K562 (cell line): ENCODE data around the gene RASL12. TPM values are rescaled to one million over a fixed set of nuclear protein-coding genes. Genes with fewer than 3 reads are reported as not detected.

Experiments used
- ATAC-seq: fragments of 200-7000 bp; cut with Tn5 transposase; 3 replicates; pipeline ENCODE4 v1.9.1; 2020; ENCODE audit warnings: moderate library complexity
- BruUV-seq: library from RNA; stranded (reverse); fragments of 400-500 nt; replicated peaks from 2 replicates; lab custom pipeline; 2021; lab: Mats Ljungman, UMichigan
- CTCF ChIA-PET: fragments of 300-600 bp; formaldehyde crosslinking; extraction: SDS; loops from one replicate; lab custom pipeline; 2021; ENCODE audit warnings: low intra/inter-chr PET ratio; lab: Yijun Ruan, JAX
- POLR2A ChIA-PET: fragments of 300-600, 350-650 bp; sonication (Branson Sonifier 250); formaldehyde crosslinking; extraction: SDS; loops from one replicate; lab custom pipeline; 2021; ENCODE audit warnings: antibody characterized with exemption, inconsistent platforms; lab: Yijun Ruan, JAX
- DNase-seq, 4 experiments: peaks; one replicate each; pipeline versions ENCODE4 v3.0.0 to v3.0.0-alpha.2; 2011 to 2018; ENCODE audit warnings: low spot score in 3 of 4, mixed read lengths in 3 of 4; ENCODE audit errors: extremely low read depth in 1 of 4
- FAIRE-seq: peaks from 2 replicates; lab custom pipeline; 2011; peaks lifted over from hg19 to GRCh38; lab: Jason Lieb, UNC
- H2AFZ ChIP-seq: 2 replicates; pipeline ENCODE4 v1.6.0; 2011; ENCODE audit warnings: low read depth, low read length, control low read depth, inconsistent platforms
- H3K27ac ChIP-seq: fragments of 200-600 bp; 3 replicates; pipeline ENCODE4 v1.8.0; 2011; ENCODE audit warnings: low read depth, mild to moderate bottlenecking, control low read depth, inconsistent platforms, low read length, moderate library complexity, mixed read lengths; ENCODE audit errors: extremely low read depth
- H3K27me3 ChIP-seq, 2 experiments: fragments of 300-600 bp in 1 of 2; 2 replicates in 1 of 2; 3 replicates in 1 of 2; pipeline versions ENCODE4 v1.6.0 to v1.8.0; 2011; ENCODE audit warnings: inconsistent platforms in 2 of 2, low read length in 2 of 2, mild to moderate bottlenecking in 1 of 2, mixed read lengths in 1 of 2, moderate library complexity in 1 of 2; ENCODE audit not compliant: control insufficient read depth in 2 of 2, insufficient read depth in 2 of 2
- H3K36me3 ChIP-seq: fragments of 300-600 bp; 3 replicates; pipeline ENCODE4 v1.8.0; 2011; ENCODE audit warnings: mild to moderate bottlenecking, low read length, inconsistent platforms; ENCODE audit not compliant: control insufficient read depth, insufficient read depth
- H3K4me1 ChIP-seq, 2 experiments: fragments of 200-600 bp in 1 of 2; replicated peaks in 1 of 2; 2 replicates in 1 of 2; 3 replicates in 1 of 2; pipeline versions ENCODE4 v1.5.1 to v1.8.0; 2011; ENCODE audit warnings: inconsistent platforms in 2 of 2, low read length in 2 of 2, mild to moderate bottlenecking in 1 of 2, mixed read lengths in 1 of 2, moderate library complexity in 1 of 2; ENCODE audit not compliant: control insufficient read depth in 2 of 2, insufficient read depth in 2 of 2
- H3K4me2 ChIP-seq: 2 replicates; pipeline ENCODE4 v1.6.1; 2011; ENCODE audit warnings: low read length, control low read depth, inconsistent platforms, mixed read lengths; ENCODE audit not compliant: insufficient read depth
- H3K4me3 ChIP-seq: fragments of 200-600 bp; sonication (generic), shearing (Covaris generic); 2 replicates; pipeline ENCODE4 v1.5.1; 2016; ENCODE audit warnings: control low read depth, inconsistent platforms
- H3K79me2 ChIP-seq: fragments of 200-600 bp; 3 replicates; pipeline ENCODE4 v1.8.0; 2011; ENCODE audit warnings: low read length, inconsistent platforms; ENCODE audit not compliant: control insufficient read depth, insufficient read depth
- H3K9ac ChIP-seq, 2 experiments: 2 replicates each; pipeline versions ENCODE4 v1.6.0 to v1.6.1; 2011; ENCODE audit warnings: low read depth in 2 of 2, low read length in 2 of 2, control low read depth in 1 of 2, inconsistent platforms in 1 of 2, mild to moderate bottlenecking in 1 of 2, mixed read lengths in 1 of 2; ENCODE audit not compliant: insufficient read depth in 1 of 2
- H3K9me1 ChIP-seq: one replicate; pipeline ENCODE4 v1.6.0; 2011; ENCODE audit warnings: inconsistent platforms, mild to moderate bottlenecking, low read length, moderate library complexity; ENCODE audit not compliant: control insufficient read depth, insufficient read depth
- H3K9me3 ChIP-seq: replicated peaks from 2 replicates; pipeline ENCODE4 v1.5.1; 2011; ENCODE audit warnings: low read depth, low read length, inconsistent platforms; ENCODE audit not compliant: control insufficient read depth, insufficient read depth
- H4K20me1 ChIP-seq: replicated peaks from 2 replicates; pipeline ENCODE4 v1.6.1; 2011; ENCODE audit warnings: low read length, inconsistent platforms, mixed read lengths; ENCODE audit not compliant: control insufficient read depth, insufficient read depth
- CEBPB ChIP-seq: fragments of 450-650 bp; IDR thresholded peaks from 2 replicates; pipeline ENCODE4 v1.6.1; 2016; ENCODE audit warnings: missing genetic modification characterization, missing compliant biosample characterization
- CEBPG ChIP-seq, 3 experiments: fragments of 200-800 bp in 1 of 3; sonication (Bioruptor generic) in 1 of 3; sonication (generic) in 1 of 3; formaldehyde crosslinking in 1 of 3; IDR thresholded peaks in 2 of 3; conservative IDR thresholded peaks in 1 of 3; 2 replicates each; pipeline versions ENCODE4 v1.6.1 to v1.8.0; 2016 to 2022; ENCODE audit warnings: missing compliant biosample characterization in 2 of 3, missing genetic modification characterization in 2 of 3, mild to moderate bottlenecking in 1 of 3, missing genetic modification reagents in 1 of 3
- PHB ChIP-seq: fragments of 250-450 bp; sonication (Bioruptor Pico); IDR thresholded peaks from 2 replicates; pipeline ENCODE4 v1.5.0; 2021
- WGBS: fragments of 100-300 bp; shearing (Covaris generic); methylation state at CpG from one replicate; pipeline ENCODE4 v1.1.6; 2016; ENCODE audit warnings: low coverage, mixed read lengths; ENCODE audit not compliant: insufficient coverage; ENCODE audit errors: missing lambda C conversion rate; 5-methylcytosine and 5-hydroxymethylcytosine counted together
- in situ Hi-C: fragments of 300-500 bp; cut with MboI; formaldehyde crosslinking; loops from 4 replicates; pipeline ENCODE4 v1.15.0; 2018; ENCODE audit warnings: inconsistent platforms, mixed read lengths
- intact Hi-C: fragments of 100-400 bp; cut with micrococcal nuclease; formaldehyde crosslinking; loops from 2 replicates; pipeline ENCODE4 v1.14.2; 2022
- polyA plus RNA-seq, 8 experiments: library from polyadenylated mRNA; depleted of rRNA in 4 of 8; stranded (reverse) in 5 of 8; unstranded in 3 of 8; fragments of >200 nt; fragmentation: Nextera tagmentation in 2 of 8; fragmentation: Illumina TruSeq in 1 of 8; extraction: Ambion mirVana in 2 of 8; extraction: Trizol in 1 of 8; gene quantifications; 2 replicates each; pipeline versions ENCODE4 v1.2.1 to v1.2.3, GENCODE V29; 2011 to 2014; ENCODE audit warnings: inconsistent platforms in 1 of 8, missing spikeins in 1 of 8
- total RNA-seq, 7 experiments: library from RNA; depleted of rRNA in 6 of 7; stranded (reverse); fragments of >200 nt in 6 of 7; fragmentation: Illumina TruSeq in 2 of 7; extraction: Trizol in 2 of 7; gene quantifications; 2 replicates each; pipeline versions ENCODE4 v1.2.1 to v1.2.3, GENCODE V29; 2011 to 2021; ENCODE audit warnings: low replicate concordance in 1 of 7

The RASL12 gene
- total and polyA plus RNA-seq, 9 of the 15 experiments (the other 6 are each of a cell fraction or from before 2014, with no cell fraction given) = not detected

DNA sequence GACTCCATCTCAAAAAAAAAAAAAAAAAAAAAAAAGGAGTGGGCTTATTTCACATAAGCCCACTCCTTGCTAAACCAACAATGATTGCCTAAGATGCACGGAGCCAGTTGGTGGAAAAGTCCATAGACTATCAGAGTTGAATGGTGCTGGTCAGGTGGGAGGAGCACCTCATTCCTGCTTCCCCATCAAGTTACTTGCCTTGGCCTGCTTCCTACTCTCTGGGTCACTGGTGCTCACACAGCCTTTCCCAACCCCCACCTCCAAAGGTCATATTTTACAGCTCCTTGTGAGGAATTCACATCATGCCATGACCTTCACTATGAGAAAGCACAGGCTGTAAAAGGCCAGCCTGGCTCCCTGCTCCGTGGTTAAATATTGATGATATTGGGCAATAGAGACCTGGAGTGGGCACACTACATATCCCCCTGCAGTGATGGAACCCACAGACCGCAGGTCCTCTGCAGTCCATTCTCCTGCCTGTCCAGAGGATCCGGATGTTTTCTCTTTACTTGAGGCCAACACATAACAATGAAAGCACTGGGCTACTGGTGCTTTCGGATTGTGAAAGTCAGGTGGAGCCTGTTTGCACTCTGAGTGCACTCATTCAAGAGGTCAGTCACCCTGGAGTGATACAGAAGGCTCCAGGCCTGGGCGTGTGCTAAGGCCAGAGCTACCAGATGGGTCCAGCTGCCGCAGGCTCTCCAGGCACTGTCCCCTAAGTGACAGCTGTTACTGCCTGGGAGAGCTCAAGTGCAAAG lies 22.9 kb downstream of the RASL12 start, which contains the start of gene SLC51B:
Gene SLC51B, plus strand, starts transcription at position 664 of the 758 bp plus-strand sequence. CDS start 4,618 bp downstream, outside the sequence.
- H2AFZ ChIP-seq = no peak within 1 kb of the TSS
- in situ Hi-C loops = no loop called here
- no peaks in the 10 kb centered on the region for H4K20me1 ChIP-seq
- ATAC-seq (peak; percentile 22; the same call in 1 of the 3 replicates), FAIRE-seq (no peak), DNase-seq (peak in 1 of 4 experiments; percentile 18)
- no peak within 1 kb of the TSS for H3K27ac ChIP-seq
- no peaks in the 10 kb centered on the region for H3K36me3 ChIP-seq
- peaks cover 0 to 8% of the 10 kb centered on the region in 2 experiments; a peak in 2 of 5 replicates for H3K27me3 ChIP-seq
- H3K9ac ChIP-seq = no peak within 1 kb of the TSS
- TF ChIP-seq CEBPB (tag) (0 out of 2 replicates have a peak, but pooled peaks have one; percentile 29), PHB (CRISPR knock-in tag) (no peak), CEBPG (CRISPR knock-in tag; IDR thresholded peaks at IDR 0.05) (0 out of 2 replicates have a peak, but pooled peaks have one; percentile 26), CEBPG (tag; conservative IDR thresholded peaks at IDR 0.05 in 1 of 2, IDR thresholded peaks at IDR 0.05 in 1 of 2) (0 out of 4 replicates have a peak, but pooled peaks have one; percentile 9 to 29)
- no TSS peak for BruUV-seq
- CTCF ChIA-PET = no interaction called here
- H3K4me1 ChIP-seq = peaks cover 5 to 9% of the 10 kb centered on the region in 2 experiments; a peak in 3 of 5 replicates
- H3K9me1 ChIP-seq = no peaks in the 10 kb centered on the region
- H3K4me2 ChIP-seq = no peak within 1 kb of the TSS
- POLR2A ChIA-PET = interaction anchor here (1.6 kb wide), 1 partner anchor 10 kb away, joined by 3 read pairs; no protein-coding TSS in a partner anchor
- no peak within 1 kb of the TSS for H3K4me3 ChIP-seq
- no peaks in the 10 kb centered on the region; the same call in 1 of the 2 replicates for H3K9me3 ChIP-seq
- intact Hi-C loops = no loop called here
- WGBS = 30% methylated on average over 7 of the region's 7 CpGs
- H3K79me2 ChIP-seq = no peaks in the 10 kb centered on the region
